Pancreas (tissue), 10 donors: ENCODE measurements around the gene TGM3. TPM values are rescaled to one million over a fixed set of nuclear protein-coding genes. Genes with fewer than 3 reads are reported as not detected.
A peak's percentile ranks its signal among the peaks of the same experiment; 100 is the strongest.

ENCODE experiments used
- ATAC-seq, 4 donors: fragments of 200-7000 bp; cut with Tn5 transposase; one replicate each; pipeline versions ENCODE4 v1.8.0 to v1.9.1; 2020; ENCODE audit warnings: mild to moderate bottlenecking in 4 of 4, moderate library complexity in 4 of 4
- DNase-seq, 6 donors: peaks; one replicate each; pipeline ENCODE4 v3.0.0-alpha.2; 2020
- FAIRE-seq: peaks from 2 replicates; lab custom pipeline; 2012; peaks lifted over from hg19 to GRCh38; lab: Jason Lieb, UNC
- H3K27ac ChIP-seq, 4 donors: fragments of 200-600 bp; sonication (generic); 1 replicate in 3 of 4; 2 replicates in 1 of 4; pipeline versions ENCODE4 v1.5.0 to v1.8.0; 2020
- H3K27me3 ChIP-seq, 4 donors: fragments of 200-600 bp; one replicate each; pipeline ENCODE4 v1.8.0; 2021
- H3K36me3 ChIP-seq, 3 donors: fragments of 200-600 bp; sonication (generic) in 1 of 3; one replicate each; pipeline versions ENCODE4 v1.5.0 to v1.8.0; 2020 to 2021
- H3K4me1 ChIP-seq, 3 donors: fragments of 200-600 bp; one replicate each; pipeline ENCODE4 v1.8.0; 2021
- H3K4me3 ChIP-seq, 4 donors: fragments of 200-600 bp; sonication (generic) in 2 of 4; one replicate each; pipeline versions ENCODE4 v1.5.0 to v1.8.0; 2020 to 2021
- H3K9me3 ChIP-seq, 4 donors: fragments of 200-600 bp; one replicate each; pipeline ENCODE4 v1.8.0; 2021
- whole genome bisulfite sequencing, 2 donors: extraction: QIAGEN DNeasy Blood & Tissue Kit; methylation state at CpG; one replicate each; pipeline ENCODE4 v1.1.7; 2013; 5-methylcytosine and 5-hydroxymethylcytosine counted together
- intact Hi-C, 3 donors: fragments of 100-400 bp; cut with DNase I; formaldehyde crosslinking; loops; one replicate each; pipeline versions ENCODE4 v1.11.1 to v1.14.2; 2022
- polyA plus RNA-seq, 2 donors: library from polyadenylated mRNA; stranded (reverse); fragments of 200-250 nt; gene quantifications; one replicate each; pipeline ENCODE4 v1.2.3, GENCODE V29; 2013
- total RNA-seq, 6 donors: library from RNA; stranded (reverse); fragmentation: NEBNext Ultra II Directional in 4 of 6; extraction: Animal tissue kit (Norgen Biotek cat#: 25700) in 4 of 6; gene quantifications; one replicate each; pipeline versions ENCODE4 v1.2.1 to v1.2.4, GENCODE V29; 2021 to 2023
- TF ChIP-seq, protein P1 (sequence below), 4 donors: fragments of 200-600 bp; sonication (generic) in 3 of 4; IDR thresholded peaks; one replicate each; pipeline versions ENCODE4 v1.5.0 to v1.8.0; 2021; ENCODE audit warnings: antibody characterized with exemption in 4 of 4
- donor health status: healthy with polysubstance abuse.
- donor health status: DM: no; HTN: no; CAD: no; lungs with moderate emphysema.
- donor health status: DM: no; HTN: no; CAD: no.
- donor health status: control.
- donor health status: control.
- donor health status: Bipolar disorder and iron deficiency.
- donor health status: DM: yes; HTN: yes; CAD: no.
- donor health status: DM: no; HTN: no; CAD: no.
- donor health status: DM: no; HTN: no; CAD: no.
- donor health status: DM: yes; HTN: yes; CAD: no.

Gene TGM3
- total and polyA plus RNA-seq, 8 donors: 0.06 to 0.40 (median 0.31) TPM; not detected in 3

DNA sequence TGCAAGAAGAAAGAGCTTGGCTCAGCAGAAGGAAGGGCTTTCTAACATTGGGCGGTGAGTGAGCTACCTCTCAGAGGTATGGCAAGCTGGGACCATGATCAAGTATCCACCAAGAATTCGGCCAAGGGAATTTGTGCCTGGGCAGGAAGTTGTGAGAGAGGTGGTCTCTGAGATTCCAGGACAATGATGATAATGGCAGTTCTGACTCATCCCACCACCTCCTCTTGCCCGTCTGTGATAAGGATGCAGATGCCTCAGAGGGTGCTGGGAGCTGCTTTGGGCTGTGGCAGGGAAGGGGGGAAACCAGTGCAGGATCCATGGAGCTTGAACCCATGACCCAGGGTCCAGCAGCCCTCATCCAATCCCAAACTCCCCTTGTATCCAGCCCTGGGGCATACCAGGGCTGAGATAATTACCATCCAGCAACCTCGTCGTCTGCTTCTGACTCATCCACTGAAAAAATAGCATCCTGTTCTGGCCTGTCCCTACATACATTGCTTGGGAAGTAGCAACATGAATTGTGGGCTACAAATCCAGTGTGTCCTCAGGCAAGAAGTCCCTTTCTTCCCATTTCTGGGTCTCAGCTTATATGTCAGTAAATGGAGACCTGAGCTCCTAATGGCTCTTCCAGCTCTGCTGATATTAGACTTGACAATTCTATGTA lies 90.8 kb downstream of the TGM3 start:
- Histone ChIP-seq H3K27ac (no peak overlapping the region), H3K4me1 (no peaks in the 10 kb centered on the region), H3K4me3 (no peak overlapping the region), H3K27me3 (no peaks in the 10 kb centered on the region), H3K9me3 (no peaks in the 10 kb centered on the region), H3K36me3 (no peaks in the 10 kb centered on the region)
- FAIRE-seq (no peak), DNase-seq (no peak), ATAC-seq (no peak)
- WGBS, 2 donors: 56 to 67% methylated on average over 5 of the region's 5 CpGs
- intact Hi-C loops: no loop called here
- TF ChIP-seq, protein P1, sequence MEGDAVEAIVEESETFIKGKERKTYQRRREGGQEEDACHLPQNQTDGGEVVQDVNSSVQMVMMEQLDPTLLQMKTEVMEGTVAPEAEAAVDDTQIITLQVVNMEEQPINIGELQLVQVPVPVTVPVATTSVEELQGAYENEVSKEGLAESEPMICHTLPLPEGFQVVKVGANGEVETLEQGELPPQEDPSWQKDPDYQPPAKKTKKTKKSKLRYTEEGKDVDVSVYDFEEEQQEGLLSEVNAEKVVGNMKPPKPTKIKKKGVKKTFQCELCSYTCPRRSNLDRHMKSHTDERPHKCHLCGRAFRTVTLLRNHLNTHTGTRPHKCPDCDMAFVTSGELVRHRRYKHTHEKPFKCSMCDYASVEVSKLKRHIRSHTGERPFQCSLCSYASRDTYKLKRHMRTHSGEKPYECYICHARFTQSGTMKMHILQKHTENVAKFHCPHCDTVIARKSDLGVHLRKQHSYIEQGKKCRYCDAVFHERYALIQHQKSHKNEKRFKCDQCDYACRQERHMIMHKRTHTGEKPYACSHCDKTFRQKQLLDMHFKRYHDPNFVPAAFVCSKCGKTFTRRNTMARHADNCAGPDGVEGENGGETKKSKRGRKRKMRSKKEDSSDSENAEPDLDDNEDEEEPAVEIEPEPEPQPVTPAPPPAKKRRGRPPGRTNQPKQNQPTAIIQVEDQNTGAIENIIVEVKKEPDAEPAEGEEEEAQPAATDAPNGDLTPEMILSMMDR (IDR thresholded peaks at IDR 0.05): no peak

DNA sequence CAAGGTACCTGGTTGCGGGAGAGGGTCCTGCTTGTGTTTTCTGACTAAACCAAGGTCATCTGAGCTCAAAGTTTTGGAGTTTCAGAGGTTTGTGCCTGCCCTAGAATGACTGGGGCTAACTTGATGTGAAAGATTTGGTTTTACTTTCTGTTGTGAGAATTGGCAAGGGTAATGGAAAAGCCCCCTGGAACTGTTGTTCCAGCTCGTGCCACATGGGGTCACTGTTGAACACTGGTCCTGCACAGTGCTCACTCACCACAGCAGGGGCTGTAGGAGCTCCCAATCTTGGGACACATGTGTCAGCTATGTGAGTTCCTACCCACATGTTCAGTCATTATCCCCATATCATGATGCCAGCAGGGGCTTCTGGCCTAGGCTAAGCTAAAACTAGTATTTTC lies 91.4 kb downstream of the TGM3 start:
- H3K27ac ChIP-seq: no peak overlapping the region
- no peaks in the 10 kb centered on the region for H3K27me3 ChIP-seq
- WGBS, 2 donors: 33 to 39% methylated on average over 2 of the region's 2 CpGs
- no peaks in the 10 kb centered on the region for H3K9me3 ChIP-seq
- H3K4me1 ChIP-seq: no peaks in the 10 kb centered on the region
- DNase-seq (no peak), ATAC-seq (peak in 1 of 4 donors; percentile 29), FAIRE-seq (no peak)
- intact Hi-C loops: no loop called here
- TF ChIP-seq, protein P1 (IDR thresholded peaks at IDR 0.05): peak in 1 of 4 donors; percentile 14
- H3K4me3 ChIP-seq: no peak overlapping the region
- H3K36me3 ChIP-seq: no peaks in the 10 kb centered on the region

DNA sequence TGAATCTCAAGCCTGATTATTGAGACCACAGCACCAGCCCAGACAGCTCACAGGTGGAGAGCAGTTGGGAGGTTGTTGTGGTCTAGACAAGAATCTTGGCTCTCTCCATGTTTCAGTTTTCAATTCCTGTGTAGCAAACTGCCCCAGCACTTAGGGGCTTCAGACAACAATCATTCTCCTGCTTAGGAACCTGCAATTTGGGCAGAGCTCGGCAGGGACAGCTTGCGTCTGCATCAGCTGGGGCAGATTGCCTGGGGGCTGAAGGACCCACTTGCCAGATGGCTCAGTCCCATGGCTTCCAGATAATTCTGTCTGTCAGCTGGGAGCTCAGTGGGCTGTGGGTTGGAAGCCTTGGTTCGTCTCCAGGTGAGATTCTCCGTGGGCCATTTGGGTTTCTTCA lies 91.8 kb downstream of the TGM3 start:
- H3K27ac ChIP-seq: no peak overlapping the region
- H3K27me3 ChIP-seq: no peaks in the 10 kb centered on the region
- intact Hi-C loops: no loop called here
- FAIRE-seq (no peak), ATAC-seq (no peak), DNase-seq (no peak)
- WGBS, 2 donors: 62 to 80% methylated on average over 4 of the region's 4 CpGs
- TF ChIP-seq, protein P1 (IDR thresholded peaks at IDR 0.05): no peak
- no peaks in the 10 kb centered on the region for H3K4me1 ChIP-seq
- no peaks in the 10 kb centered on the region for H3K36me3 ChIP-seq
- H3K4me3 ChIP-seq: no peak overlapping the region
- H3K9me3 ChIP-seq: no peaks in the 10 kb centered on the region

Other genes starting within 250 kb of the TGM3 start
- gene STK35, start 194.2 kb upstream of the TGM3 start, total RNA-seq: 10 to 100 TPM in 1 of 6 donors, 1 to 10 TPM in 5; 5.0 to 10.7 (median 6.1) TPM
- 1 to 10 TPM; 3.5 to 4.6 TPM for gene STK35, start 194.2 kb upstream of the TGM3 start, polyA plus RNA-seq
- not detected for gene TGM6, start 84.9 kb downstream of the TGM3 start, total RNA-seq
- not detected for gene TGM6, start 84.9 kb downstream of the TGM3 start, polyA plus RNA-seq
- gene SNRPB, start 174.8 kb downstream of the TGM3 start, total RNA-seq: 10 to 100 TPM; 18.4 to 54.5 (median 46.2) TPM
- 10 to 100 TPM; 48.8 to 87.2 TPM for gene SNRPB, start 174.8 kb downstream of the TGM3 start, polyA plus RNA-seq
- 1 to 10 TPM; 3.2 to 6.9 (median 4.2) TPM for gene ZNF343, start 212.9 kb downstream of the TGM3 start, total RNA-seq
- 1 to 10 TPM; 4.8 to 7.4 TPM for gene ZNF343, start 212.9 kb downstream of the TGM3 start, polyA plus RNA-seq
- under 1 TPM in 3 of 6 donors, not detected in 3; 0.06 to 0.17 (median 0.09) TPM for gene TMC2, start 240.6 kb downstream of the TGM3 start, total RNA-seq
- gene TMC2, start 240.6 kb downstream of the TGM3 start, polyA plus RNA-seq: under 1 TPM; 0.02 to 0.19 TPM